Neural progenitor cell (in vitro differentiated cells): Measurements from ENCODE around the gene TMEM186. TPM values are rescaled to one million over a fixed set of nuclear protein-coding genes. Genes with fewer than 3 reads are reported as not detected.

ENCODE experiments used
- DNase-seq: peaks from one replicate; pipeline ENCODE4 v3.0.0-alpha.2; 2016; ENCODE audit warnings: low spot score
- H2AFZ ChIP-seq: fragments of 200-600 bp; sonication (generic); replicated peaks from 2 replicates; pipeline ENCODE4 v1.6.1; 2016; ENCODE audit warnings: antibody characterized with exemption
- H3F3A ChIP-seq: fragments of 200-600 bp; sonication (generic); 2 replicates; pipeline ENCODE4 v1.6.1; 2016; ENCODE audit warnings: antibody characterized with exemption, low read depth
- H3K27ac ChIP-seq: fragments of 200-600 bp; sonication (generic); 2 replicates; pipeline ENCODE4 v1.5.1; 2016; ENCODE audit warnings: mild to moderate bottlenecking
- H3K27me3 ChIP-seq: fragments of 200-600 bp; sonication (generic); 2 replicates; pipeline ENCODE4 v1.6.1; 2016; ENCODE audit warnings: mild to moderate bottlenecking, moderate library complexity
- H3K36me3 ChIP-seq: fragments of 200-600 bp; sonication (generic); 2 replicates; pipeline ENCODE4 v1.5.1; 2016
- H3K4me1 ChIP-seq: fragments of 200-600 bp; sonication (generic); 2 replicates; pipeline ENCODE4 v1.6.1; 2016; ENCODE audit warnings: mixed run types
- H3K4me2 ChIP-seq: fragments of 200-600 bp; sonication (generic); 2 replicates; pipeline ENCODE4 v1.6.1; 2016
- H3K4me3 ChIP-seq: fragments of 200-600 bp; sonication (generic); 2 replicates; pipeline ENCODE4 v1.5.1; 2016
- H3K79me2 ChIP-seq: fragments of 200-600 bp; sonication (generic); 2 replicates; pipeline ENCODE4 v1.6.1; 2016; ENCODE audit warnings: low read depth
- H3K9ac ChIP-seq: fragments of 200-600 bp; sonication (generic); 2 replicates; pipeline ENCODE4 v1.6.1; 2016
- H3K9me3 ChIP-seq: fragments of 200-600 bp; sonication (generic); 2 replicates; pipeline ENCODE4 v1.5.1; 2016; ENCODE audit warnings: low read depth
- H4K20me1 ChIP-seq: fragments of 200-600 bp; sonication (generic); 2 replicates; pipeline ENCODE4 v1.6.1; 2016; ENCODE audit warnings: low read depth
- H3K27ac Mint-ChIP-seq: 3 replicates; pipeline ENCODE4 v1.8.0; 2021; ENCODE audit warnings: mixed read lengths
- H3K27me3 Mint-ChIP-seq: 2 replicates; pipeline ENCODE4 v1.8.0; 2022; ENCODE audit warnings: low read depth, mild to moderate bottlenecking, inconsistent platforms, moderate library complexity, mixed read lengths; ENCODE audit not compliant: insufficient read depth
- H3K36me3 Mint-ChIP-seq: 3 replicates; pipeline ENCODE4 v1.8.0; 2021; ENCODE audit warnings: mixed read lengths
- H3K4me1 Mint-ChIP-seq: 3 replicates; pipeline ENCODE4 v1.8.0; 2021; ENCODE audit warnings: mixed read lengths
- H3K4me3 Mint-ChIP-seq: 3 replicates; pipeline ENCODE4 v1.8.0; 2021; ENCODE audit warnings: mild to moderate bottlenecking, moderate library complexity, mixed read lengths
- H3K9me3 Mint-ChIP-seq: 3 replicates; pipeline ENCODE4 v1.8.0; 2020; ENCODE audit warnings: mixed read lengths
- CTCF ChIP-seq: fragments of 200-600 bp; sonication (generic); IDR thresholded peaks from 2 replicates; pipeline ENCODE4 v1.5.1; 2017; ENCODE audit warnings: antibody characterized with exemption, mild to moderate bottlenecking
- EZH2 ChIP-seq: fragments of 200-600 bp; sonication (generic); IDR thresholded peaks from 2 replicates; pipeline ENCODE4 v1.6.1; 2017; ENCODE audit warnings: antibody characterized with exemption, mild to moderate bottlenecking, moderate library complexity
- EZH2phosphoT487 ChIP-seq: fragments of 200-600 bp; sonication (generic); IDR thresholded peaks from 2 replicates; pipeline ENCODE4 v1.6.1; 2017; ENCODE audit warnings: antibody characterized with exemption
- total RNA-seq: library from RNA; depleted of rRNA; stranded (reverse); fragments of >200 nt; gene quantifications from 2 replicates; pipeline ENCODE4 v1.2.3, GENCODE V29; 2015; ENCODE audit warnings: low replicate concordance

Gene TMEM186
- total RNA-seq, result 6.4 and 9.9 TPM in 2 replicates

GRCh38 chr16:8797364-8798173, at the start of gene TMEM186, which contains the start of gene PMM2:
Gene TMEM186 (minus strand): TSS chr16:8797639. CDS start chr16:8797614, 25 bp downstream.
Gene PMM2 (plus strand): TSS chr16:8797839. CDS start chr16:8797883, 44 bp downstream.
- peaks cover 61% of the 10 kb centered on the region for H3K79me2 ChIP-seq
- TF ChIP-seq CTCF (no peak), EZH2 (no peak), EZH2phosphoT487 (no peak)
- H3K27ac Mint-ChIP-seq, result peak within 1 kb of the TSS; percentile 87
- DNase-seq, result peak; percentile 97
- peak within 1 kb of the TSS; percentile 65 for H3K9ac ChIP-seq
- no peaks in the 10 kb centered on the region for H3K36me3 ChIP-seq
- H3K36me3 Mint-ChIP-seq, result no peaks in the 10 kb centered on the region
- no peaks in the 10 kb centered on the region for H3K27me3 ChIP-seq
- H3K27me3 Mint-ChIP-seq, result no peaks in the 10 kb centered on the region
- peak within 1 kb of the TSS; percentile 83 for H2AFZ ChIP-seq
- no peaks in the 10 kb centered on the region for H3F3A ChIP-seq
- peak within 1 kb of the TSS; percentile 71 for H3K4me3 ChIP-seq
- no peaks in the 10 kb centered on the region for H3K4me1 ChIP-seq
- no peaks in the 10 kb centered on the region for H3K9me3 ChIP-seq
- H4K20me1 ChIP-seq, result peaks cover 5% of the 10 kb centered on the region
- no peak within 1 kb of the TSS for H3K27ac ChIP-seq
- no peaks in the 10 kb centered on the region for H3K9me3 Mint-ChIP-seq
- H3K4me1 Mint-ChIP-seq, result peaks cover 22% of the 10 kb centered on the region
- peak within 1 kb of the TSS; percentile 98 for H3K4me2 ChIP-seq
- peak within 1 kb of the TSS; percentile 95 for H3K4me3 Mint-ChIP-seq

GRCh38 chr16:8847145-8847544, 49.7 kb upstream of the TMEM186 start:
- no peak for DNase-seq
- Histone ChIP-seq H4K20me1 (peaks cover 3% of the 10 kb centered on the region), H3K36me3 (no peaks in the 10 kb centered on the region), H3K9me3 (no peaks in the 10 kb centered on the region), H3K4me2 (no peak overlapping the region), H3K9ac (no peak overlapping the region), H3K79me2 (peaks cover 15% of the 10 kb centered on the region), H2AFZ (no peak overlapping the region), H3K4me1 (no peaks in the 10 kb centered on the region), H3K27me3 (no peaks in the 10 kb centered on the region), H3K4me3 (no peak overlapping the region), H3F3A (peaks cover 13% of the 10 kb centered on the region), H3K27ac (peak overlapping the region; percentile 46)
- peaks cover 7% of the 10 kb centered on the region for H3K27me3 Mint-ChIP-seq
- peaks cover 35% of the 10 kb centered on the region for H3K36me3 Mint-ChIP-seq
- H3K9me3 Mint-ChIP-seq, result no peaks in the 10 kb centered on the region
- no peak overlapping the region for H3K4me3 Mint-ChIP-seq
- H3K4me1 Mint-ChIP-seq, result peaks cover 19% of the 10 kb centered on the region
- H3K27ac Mint-ChIP-seq, result no peak overlapping the region
- TF ChIP-seq EZH2phosphoT487, result no peak
- no peak for TF ChIP-seq CTCF

- Histone ChIP-seq H2AFZ (no peak overlapping the region), H3K36me3 (no peaks in the 10 kb centered on the region), H3K27ac (peak overlapping the region; percentile 46), H3F3A (peaks cover 12% of the 10 kb centered on the region), H3K9me3 (no peaks in the 10 kb centered on the region), H4K20me1 (peaks cover 3% of the 10 kb centered on the region), H3K4me1 (no peaks in the 10 kb centered on the region), H3K27me3 (no peaks in the 10 kb centered on the region), H3K9ac (no peak overlapping the region), H3K4me2 (no peak overlapping the region), H3K79me2 (peaks cover 15% of the 10 kb centered on the region), H3K4me3 (no peak overlapping the region)
- Mint-ChIP-seq H3K4me1 (peaks cover 21% of the 10 kb centered on the region), H3K4me3 (no peak overlapping the region), H3K27me3 (peaks cover 7% of the 10 kb centered on the region), H3K36me3 (peaks cover 33% of the 10 kb centered on the region), H3K9me3 (no peaks in the 10 kb centered on the region), H3K27ac (no peak overlapping the region)
- no peak for DNase-seq
- no peak for TF ChIP-seq CTCF
- no peak for TF ChIP-seq EZH2phosphoT487
- no peak for TF ChIP-seq EZH2
These were observed 49.0 kb upstream of the TMEM186 start for GRCh38 chr16:8846401-8846932.
